Smooth muscle cell (in vitro differentiated cells): ENCODE data around the gene ACP4. TPM values are rescaled to one million over a fixed set of nuclear protein-coding genes. Genes with fewer than 3 reads are reported as not detected.

Experiments
- DNase-seq: peaks from one replicate; lab custom pipeline; 2025; ENCODE audit not compliant: unreplicated experiment; lab: John Stamatoyannopoulos, UW
- H2AFZ ChIP-seq: fragments of 200-600 bp; sonication (generic); 2 replicates; pipeline ENCODE4 v1.6.0; 2016; ENCODE audit warnings: antibody characterized with exemption, low read depth, mild to moderate bottlenecking
- H3F3A ChIP-seq: fragments of 200-600 bp; sonication (generic); 2 replicates; pipeline ENCODE4 v1.6.0; 2017; ENCODE audit warnings: antibody characterized with exemption, low read depth
- H3K27ac ChIP-seq: fragments of 200-600 bp; sonication (generic); 2 replicates; pipeline ENCODE4 v1.5.1; 2016; ENCODE audit warnings: low read depth, mild to moderate bottlenecking
- H3K27me3 ChIP-seq: fragments of 200-600 bp; sonication (generic); 2 replicates; pipeline ENCODE4 v1.6.1; 2016; ENCODE audit warnings: low read depth, mild to moderate bottlenecking
- H3K36me3 ChIP-seq: fragments of 200-600 bp; sonication (generic); 2 replicates; pipeline ENCODE4 v1.5.1; 2016; ENCODE audit warnings: low read depth
- H3K4me1 ChIP-seq: fragments of 200-600 bp; sonication (generic); 2 replicates; pipeline ENCODE4 v1.5.1; 2016; ENCODE audit warnings: low read depth
- H3K4me2 ChIP-seq: fragments of 200-600 bp; sonication (generic); 2 replicates; pipeline ENCODE4 v1.6.0; 2016; ENCODE audit warnings: mild to moderate bottlenecking
- H3K4me3 ChIP-seq: fragments of 200-600 bp; sonication (generic); 2 replicates; pipeline ENCODE4 v1.5.1; 2016; ENCODE audit warnings: mild to moderate bottlenecking
- H3K79me2 ChIP-seq: fragments of 200-600 bp; sonication (generic); 2 replicates; pipeline ENCODE4 v1.6.0; 2016; ENCODE audit warnings: low read depth, mild to moderate bottlenecking
- H3K9ac ChIP-seq: fragments of 200-600 bp; sonication (generic); 2 replicates; pipeline ENCODE4 v1.6.0; 2016; ENCODE audit warnings: low read depth
- H3K9me3 ChIP-seq: fragments of 200-600 bp; sonication (generic); replicated peaks from 2 replicates; pipeline ENCODE4 v1.5.1; 2016; ENCODE audit warnings: low read depth
- H4K20me1 ChIP-seq: fragments of 200-600 bp; sonication (generic); 2 replicates; pipeline ENCODE4 v1.6.0; 2016; ENCODE audit warnings: low read depth
- WGBS: methylation state at CpG from one replicate; pipeline ENCODE4 v1.1.7; 2016; ENCODE audit warnings: low lambda C conversion rate; 5-methylcytosine and 5-hydroxymethylcytosine counted together
- polyA plus RNA-seq: library from polyadenylated mRNA; unstranded; fragments of >200 nt; fragmentation: Nextera tagmentation; extraction: Ambion mirVana; gene quantifications from 2 replicates; pipeline ENCODE4 v1.2.1, GENCODE V29; 2016
- total RNA-seq: library from RNA; depleted of rRNA; stranded (reverse); fragments of >200 nt; gene quantifications from 2 replicates; pipeline ENCODE4 v1.2.3, GENCODE V29; 2014
- TF ChIP-seq, protein P1 (sequence below): fragments of 200-600 bp; sonication (generic); IDR thresholded peaks from 2 replicates; pipeline ENCODE4 v1.5.1; 2017; ENCODE audit warnings: borderline replicate concordance, mild to moderate bottlenecking, antibody characterized with exemption; ENCODE audit not compliant: insufficient read depth, poor library complexity, severe bottlenecking

ACP4 gene
- total and polyA plus RNA-seq, 2 experiments from 2014 or later: 0.26 TPM; not detected in 1

DNA sequence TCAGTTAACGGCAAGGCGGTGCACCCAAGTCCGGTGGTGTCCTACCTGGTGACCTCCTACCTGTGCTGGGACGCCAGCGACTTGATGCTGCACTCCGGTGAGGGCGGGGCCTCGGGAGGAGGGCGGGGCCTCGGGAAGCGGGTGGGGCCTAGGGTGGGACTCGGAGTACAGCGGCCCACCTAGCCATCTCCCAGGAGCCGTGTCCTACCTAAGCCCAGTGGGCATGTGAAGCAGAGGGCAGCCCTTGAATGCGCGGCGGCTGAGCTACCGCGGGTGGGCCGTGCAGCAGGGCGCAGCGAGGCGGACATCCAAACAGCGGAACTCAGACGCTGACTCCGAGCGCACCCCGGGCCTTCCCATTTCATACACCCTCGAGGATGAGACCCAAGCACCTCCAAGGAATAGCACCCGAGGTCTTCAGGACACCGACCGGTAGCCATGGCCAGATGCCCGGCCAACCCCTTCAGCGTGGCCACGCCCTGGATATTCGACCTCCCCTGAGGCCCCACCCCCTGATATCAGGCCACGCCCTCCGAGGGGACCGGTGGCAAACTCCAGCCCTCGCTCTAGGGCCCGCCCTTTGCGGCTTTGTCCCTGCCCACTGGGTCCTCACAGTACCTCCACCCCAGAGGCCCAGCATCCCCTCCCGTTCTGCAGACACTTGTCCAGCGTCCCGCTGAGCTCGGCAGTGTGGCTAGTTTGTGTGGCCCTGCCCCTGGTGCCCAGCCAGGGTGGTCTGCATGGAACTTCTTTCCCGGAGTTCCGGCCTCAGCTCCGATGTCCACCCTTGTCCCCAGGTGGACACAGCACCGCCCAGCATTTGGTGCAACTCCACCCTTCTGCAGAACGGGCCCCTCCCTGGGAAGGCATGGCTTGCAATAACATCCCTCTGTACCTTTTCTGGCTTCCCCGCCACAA lies 28.0 kb downstream of the ACP4 start:
- no peak overlapping the region for H3K9ac ChIP-seq
- H3K4me1 ChIP-seq: no peaks in the 10 kb centered on the region
- TF ChIP-seq, protein P1, sequence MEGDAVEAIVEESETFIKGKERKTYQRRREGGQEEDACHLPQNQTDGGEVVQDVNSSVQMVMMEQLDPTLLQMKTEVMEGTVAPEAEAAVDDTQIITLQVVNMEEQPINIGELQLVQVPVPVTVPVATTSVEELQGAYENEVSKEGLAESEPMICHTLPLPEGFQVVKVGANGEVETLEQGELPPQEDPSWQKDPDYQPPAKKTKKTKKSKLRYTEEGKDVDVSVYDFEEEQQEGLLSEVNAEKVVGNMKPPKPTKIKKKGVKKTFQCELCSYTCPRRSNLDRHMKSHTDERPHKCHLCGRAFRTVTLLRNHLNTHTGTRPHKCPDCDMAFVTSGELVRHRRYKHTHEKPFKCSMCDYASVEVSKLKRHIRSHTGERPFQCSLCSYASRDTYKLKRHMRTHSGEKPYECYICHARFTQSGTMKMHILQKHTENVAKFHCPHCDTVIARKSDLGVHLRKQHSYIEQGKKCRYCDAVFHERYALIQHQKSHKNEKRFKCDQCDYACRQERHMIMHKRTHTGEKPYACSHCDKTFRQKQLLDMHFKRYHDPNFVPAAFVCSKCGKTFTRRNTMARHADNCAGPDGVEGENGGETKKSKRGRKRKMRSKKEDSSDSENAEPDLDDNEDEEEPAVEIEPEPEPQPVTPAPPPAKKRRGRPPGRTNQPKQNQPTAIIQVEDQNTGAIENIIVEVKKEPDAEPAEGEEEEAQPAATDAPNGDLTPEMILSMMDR: no peak
- H2AFZ ChIP-seq: peak overlapping the region; percentile 62
- no peaks in the 10 kb centered on the region for H3K9me3 ChIP-seq
- peak overlapping the region; percentile 44 for H3K4me3 ChIP-seq
- no peaks in the 10 kb centered on the region for H3K79me2 ChIP-seq
- H3K27me3 ChIP-seq: peaks cover 60% of the 10 kb centered on the region
- H3K27ac ChIP-seq: no peak overlapping the region
- WGBS: 13% methylated on average over 52 of the region's 52 CpGs
- H3F3A ChIP-seq: no peaks in the 10 kb centered on the region
- peak overlapping the region; percentile 79 for H3K4me2 ChIP-seq
- no peak for DNase-seq
- H3K36me3 ChIP-seq: no peaks in the 10 kb centered on the region
- no peaks in the 10 kb centered on the region for H4K20me1 ChIP-seq

GRCh38 chr19:50818859-50819472 lies 28.8 kb downstream of the ACP4 start:
- Histone ChIP-seq H3K4me2 (no peak overlapping the region), H3K9me3 (no peaks in the 10 kb centered on the region), H2AFZ (no peak overlapping the region), H3K79me2 (no peaks in the 10 kb centered on the region), H3K4me1 (no peaks in the 10 kb centered on the region), H3K9ac (no peak overlapping the region), H4K20me1 (no peaks in the 10 kb centered on the region), H3K36me3 (no peaks in the 10 kb centered on the region), H3K27me3 (peaks cover 60% of the 10 kb centered on the region), H3K27ac (no peak overlapping the region), H3F3A (no peaks in the 10 kb centered on the region), H3K4me3 (no peak overlapping the region)
- no peak for DNase-seq
- TF ChIP-seq, protein P1: no peak
- 84% methylated on average over 12 of the region's 12 CpGs for WGBS

- 48% methylated on average over 6 of the region's 8 CpGs for WGBS
- H2AFZ ChIP-seq: no peak overlapping the region
- H3K9me3 ChIP-seq: no peaks in the 10 kb centered on the region
- H3K4me2 ChIP-seq: no peak overlapping the region
- no peaks in the 10 kb centered on the region for H3K4me1 ChIP-seq
- no peak overlapping the region for H3K9ac ChIP-seq
- TF ChIP-seq, protein P1: no peak
- no peaks in the 10 kb centered on the region for H3F3A ChIP-seq
- H3K27me3 ChIP-seq: peaks cover 60% of the 10 kb centered on the region
- H4K20me1 ChIP-seq: no peaks in the 10 kb centered on the region
- no peaks in the 10 kb centered on the region for H3K36me3 ChIP-seq
- H3K4me3 ChIP-seq: no peak overlapping the region
- H3K27ac ChIP-seq: no peak overlapping the region
- no peaks in the 10 kb centered on the region for H3K79me2 ChIP-seq
- DNase-seq: no peak
Measured at GRCh38 chr19:50819636-50820035, 29.4 kb downstream of the ACP4 start.
